ENCODE measurements around the gene ALDH1A1.
A peak's percentile ranks its signal among the peaks of the same experiment; 100 is the strongest.

The ALDH1A1 gene

GRCh38 chr9:72930828-72931227 lies 22.0 kb downstream of the ALDH1A1 start:
- Histone ChIP-seq H3K4me3 (ENCODE audit: low read depth in 1 of 2, low read length in 1 of 2) (no peak overlapping the region), H3K27me3 (no peaks in the 10 kb centered on the region), H3K36me3 (no peaks in the 10 kb centered on the region), H3K27ac (no peak overlapping the region), H3K9me3 (no peaks in the 10 kb centered on the region), H3K4me1 (ENCODE audit: control insufficient read depth in 1 of 2, insufficient read depth in 1 of 2, low read depth in 1 of 2, low read length in 1 of 2) (peaks cover 4 to 7% of the 10 kb centered on the region in 2 experiments)
- TF ChIP-seq CTCF (IDR thresholded peaks at IDR 0.05), result no peak

GRCh38 chr9:72929542-72929941 lies 23.3 kb downstream of the ALDH1A1 start:
- TF ChIP-seq CTCF (IDR thresholded peaks at IDR 0.05), result no peak
- no peak overlapping the region for H3K4me3 ChIP-seq (ENCODE audit: low read depth in 1 of 2, low read length in 1 of 2)
- H3K27me3 ChIP-seq, result no peaks in the 10 kb centered on the region
- H3K27ac ChIP-seq, result no peak overlapping the region
- peaks cover 15 to 20% of the 10 kb centered on the region in 2 experiments for H3K4me1 ChIP-seq (ENCODE audit: control insufficient read depth in 1 of 2, insufficient read depth in 1 of 2, low read depth in 1 of 2, low read length in 1 of 2)
- no peaks in the 10 kb centered on the region for H3K36me3 ChIP-seq
- no peaks in the 10 kb centered on the region for H3K9me3 ChIP-seq

- H3K9me3 ChIP-seq, result no peaks in the 10 kb centered on the region
- no peak overlapping the region for H3K4me3 ChIP-seq (ENCODE audit: low read depth in 1 of 2, low read length in 1 of 2)
- no peaks in the 10 kb centered on the region for H3K36me3 ChIP-seq
- no peaks in the 10 kb centered on the region for H3K27me3 ChIP-seq
- peaks cover 15 to 23% of the 10 kb centered on the region in 2 experiments for H3K4me1 ChIP-seq (ENCODE audit: control insufficient read depth in 1 of 2, insufficient read depth in 1 of 2, low read depth in 1 of 2, low read length in 1 of 2)
- no peak overlapping the region for H3K27ac ChIP-seq
- TF ChIP-seq CTCF (IDR thresholded peaks at IDR 0.05), result no peak
Observed at GRCh38 chr9:72928042-72928507, 24.8 kb downstream of the ALDH1A1 start.

- Histone ChIP-seq H3K36me3 (no peaks in the 10 kb centered on the region), H3K4me1 (ENCODE audit: control insufficient read depth in 1 of 2, insufficient read depth in 1 of 2, low read depth in 1 of 2, low read length in 1 of 2) (peaks cover 15 to 23% of the 10 kb centered on the region in 2 experiments), H3K9me3 (no peaks in the 10 kb centered on the region), H3K4me3 (ENCODE audit: low read depth in 1 of 2, low read length in 1 of 2) (no peak overlapping the region), H3K27ac (no peak overlapping the region), H3K27me3 (no peaks in the 10 kb centered on the region)
- TF ChIP-seq CTCF (IDR thresholded peaks at IDR 0.05), result no peak
Observed at GRCh38 chr9:72926506-72926905, 26.3 kb downstream of the ALDH1A1 start.

- no peak for TF ChIP-seq CTCF (IDR thresholded peaks at IDR 0.05)
- no peaks in the 10 kb centered on the region for H3K36me3 ChIP-seq
Observed at GRCh38 chr9:72925891-72926290, 27.0 kb downstream of the ALDH1A1 start.

More at GRCh38 chr9:72925891-72926290, 27.0 kb downstream of the ALDH1A1 start:
- Histone ChIP-seq H3K9me3 (no peaks in the 10 kb centered on the region), H3K27ac (peak overlapping the region; percentile 77), H3K27me3 (no peaks in the 10 kb centered on the region), H3K4me1 (ENCODE audit: control insufficient read depth in 1 of 2, insufficient read depth in 1 of 2, low read depth in 1 of 2, low read length in 1 of 2) (peaks cover 15 to 23% of the 10 kb centered on the region in 2 experiments), H3K4me3 (ENCODE audit: low read depth in 1 of 2, low read length in 1 of 2) (no peak overlapping the region)
